Measurements from ENCODE around the gene PLXNA2. TPM values are rescaled to one million over a fixed set of nuclear protein-coding genes. Genes with fewer than 3 reads are reported as not detected.
A peak's percentile ranks its signal among the peaks of the same experiment; 100 is the strongest.

The PLXNA2 gene
- total and polyA plus RNA-seq, 2 of the 8 experiments (the other 6 are each of a cell fraction or from before 2014, with no cell fraction given): 0.33 to 1.5 TPM

- H3K36me3 ChIP-seq (ENCODE audit: control insufficient read depth in 2 of 4, insufficient read depth in 4 of 4, low read length in 3 of 4): no peaks in the 10 kb centered on the region
- no peaks in the 10 kb centered on the region for H3K23me2 ChIP-seq (ENCODE audit: low read depth, low read length)
- H3K23ac ChIP-seq (ENCODE audit: insufficient read length): no peak overlapping the region
- no peak overlapping the region for H2BK5ac ChIP-seq (ENCODE audit: low read depth, low read length)
- H2AK5ac ChIP-seq (ENCODE audit: low read depth, low read length): no peak overlapping the region
- no peak overlapping the region for H3K4me3 ChIP-seq (ENCODE audit: extremely low read depth in 1 of 4, insufficient read depth in 2 of 4, low read depth in 3 of 4, low read length in 4 of 4)
- no peak overlapping the region for H4K8ac ChIP-seq (ENCODE audit: extremely low read depth, insufficient read depth, low read length)
- WGBS, 2 experiments (ENCODE audit: extremely low coverage in 1 of 2, insufficient coverage in 1 of 2, insufficient read length in 1 of 2, insufficient replicate concordance in 2 of 2, low coverage in 1 of 2, low lambda C conversion rate in 2 of 2, missing lambda C conversion rate in 1 of 2): 35% methylated on average over 5 of the region's 5 CpGs; no CpG with 5 or more reads in 1 of the 2 experiments
- H3K79me1 ChIP-seq (ENCODE audit: low read depth, low read length): 0 out of 2 replicates have a peak, but pooled peaks cover 3% of the 10 kb centered on the region
- peak overlapping the region; percentile 35; the same call in 1 of the 2 replicates for H2BK12ac ChIP-seq (ENCODE audit: low read depth, low read length)
- no peak overlapping the region for H3K56ac ChIP-seq (replicated peaks; ENCODE audit: insufficient read length, low read depth, low read length)
- no peak overlapping the region for H2AFZ ChIP-seq (ENCODE audit: low read length)
- no peak overlapping the region for H3K18ac ChIP-seq (ENCODE audit: extremely low read depth, low read length)
- H3K9me3 ChIP-seq (ENCODE audit: insufficient read depth in 2 of 2, low read depth in 1 of 2, low read length in 1 of 2): no peaks in the 10 kb centered on the region
- no peak overlapping the region for H3K9ac ChIP-seq (replicated peaks in 1 of 4; ENCODE audit: extremely low read depth in 1 of 4, low read depth in 3 of 4, low read length in 3 of 4)
- no peak overlapping the region for H4K91ac ChIP-seq (replicated peaks; ENCODE audit: insufficient read length, low read length)
- DNase-seq (ENCODE audit: low read depth in 1 of 2, low spot score in 2 of 2) (peak in 1 of 2 experiments; percentile 65), FAIRE-seq (peak; percentile 85)
- H2BK120ac ChIP-seq (replicated peaks; ENCODE audit: low read depth, low read length): no peak overlapping the region
- no peaks in the 10 kb centered on the region for H3K79me2 ChIP-seq (ENCODE audit: control insufficient read depth in 1 of 2, insufficient read depth in 2 of 2, low read length in 2 of 2)
- POLR2A ChIA-PET (ENCODE audit: partially characterized antibody): interaction anchor here (0.8 to 1.6 kb wide), 3 partner anchors 10 to 124 kb away, joined by 3 to 8 read pairs (median 3); partner anchors contain the start of gene PLXNA2
- H4K5ac ChIP-seq (ENCODE audit: insufficient read length, low read depth, low read length): no peak overlapping the region
- H3K4me2 ChIP-seq (ENCODE audit: insufficient read depth in 1 of 2, low read depth in 2 of 2, low read length in 2 of 2): peak overlapping the region in 1 of 2 experiments; percentile 3; a peak in 2 of 4 replicates
- peaks cover 4 to 32% (median 23%) of the 10 kb centered on the region in 4 experiments for H3K4me1 ChIP-seq (replicated peaks in 1 of 4; ENCODE audit: control insufficient read depth in 3 of 4, insufficient read depth in 4 of 4, low read length in 3 of 4)
- H3K27ac ChIP-seq (ENCODE audit: low read depth, low read length): no peak overlapping the region
- H3K14ac ChIP-seq (ENCODE audit: insufficient read length): no peak overlapping the region
- H3K4ac ChIP-seq (replicated peaks; ENCODE audit: insufficient read length, low read depth, low read length): no peak overlapping the region
- H2BK15ac ChIP-seq (ENCODE audit: low read length): no peak overlapping the region
- no peaks in the 10 kb centered on the region for H4K20me1 ChIP-seq (replicated peaks in 1 of 2; ENCODE audit: control insufficient read depth in 1 of 2, insufficient read depth in 2 of 2, low read length in 2 of 2)
- H2BK20ac ChIP-seq (ENCODE audit: low read length): no peak overlapping the region
- CTCF ChIA-PET (ENCODE audit: partially characterized antibody): interaction anchor here (0.9 to 16.9 kb wide), 21 partner anchors 10 to 365 kb away, joined by 3 to 315 read pairs (median 4); partner anchors contain the start of gene PLXNA2
- H3K27me3 ChIP-seq (replicated peaks in 1 of 4; ENCODE audit: control insufficient read depth in 3 of 4, extremely low read depth in 1 of 4, insufficient read depth in 3 of 4, low read length in 3 of 4): no peaks in the 10 kb centered on the region
- TF ChIP-seq NANOG (IDR thresholded peaks at IDR 0.05; ENCODE audit: insufficient read depth, low read depth, low read length, poor library complexity, severe bottlenecking) (peak; percentile 56), JUN (IDR thresholded peaks at IDR 0.05; ENCODE audit: low read depth, low read length) (no peak), TBP (IDR thresholded peaks at IDR 0.05; ENCODE audit: low read depth, low read length) (peak; percentile 44; the same call in 1 of the 2 replicates), GABPA (IDR thresholded peaks at IDR 0.05; ENCODE audit: borderline replicate concordance, insufficient read depth, low read length) (no peak), JUND (IDR thresholded peaks at IDR 0.05; ENCODE audit: low read length) (no peak), HDAC2 (IDR thresholded peaks at IDR 0.05; ENCODE audit: borderline replicate concordance in 1 of 2, low read depth in 2 of 2, low read length in 2 of 2) (peak in 1 of 2 experiments; percentile 71; a peak in 1 of 4 replicates), E2F6 (IDR thresholded peaks at IDR 0.05) (no peak), CREB1 (IDR thresholded peaks at IDR 0.05) (no peak), BACH1 (IDR thresholded peaks at IDR 0.05; ENCODE audit: low read length) (no peak), CHD2 (IDR thresholded peaks at IDR 0.05; ENCODE audit: low read length) (no peak), TCF12 (IDR thresholded peaks at IDR 0.05; ENCODE audit: low read depth, low read length) (peak; percentile 92), KDM1A (IDR thresholded peaks at IDR 0.05; ENCODE audit: borderline replicate concordance, low read length) (0 out of 2 replicates have a peak, but pooled peaks have one; percentile 23), TAF7 (optimal IDR thresholded peaks at IDR 0.05; ENCODE audit: borderline replicate concordance, low read depth, low read length) (no peak)
Measured at GRCh38 chr1:208233546-208233945, 10.6 kb downstream of the PLXNA2 start.
